GM19035 (cell line): ENCODE measurements around the gene RIC8A.
"Not testable (repeated sequence)": the region's sequence is repeated elsewhere in the genome, so short reads cannot be mapped to it uniquely, and the experiment has no call there.

Experiments
- ATAC-seq: cut with Tn5 transposase; IDR thresholded peaks from one replicate; pipeline ENCODE4 v1.9.1; 2021; ENCODE audit not compliant: unreplicated experiment

RIC8A gene

DNA sequence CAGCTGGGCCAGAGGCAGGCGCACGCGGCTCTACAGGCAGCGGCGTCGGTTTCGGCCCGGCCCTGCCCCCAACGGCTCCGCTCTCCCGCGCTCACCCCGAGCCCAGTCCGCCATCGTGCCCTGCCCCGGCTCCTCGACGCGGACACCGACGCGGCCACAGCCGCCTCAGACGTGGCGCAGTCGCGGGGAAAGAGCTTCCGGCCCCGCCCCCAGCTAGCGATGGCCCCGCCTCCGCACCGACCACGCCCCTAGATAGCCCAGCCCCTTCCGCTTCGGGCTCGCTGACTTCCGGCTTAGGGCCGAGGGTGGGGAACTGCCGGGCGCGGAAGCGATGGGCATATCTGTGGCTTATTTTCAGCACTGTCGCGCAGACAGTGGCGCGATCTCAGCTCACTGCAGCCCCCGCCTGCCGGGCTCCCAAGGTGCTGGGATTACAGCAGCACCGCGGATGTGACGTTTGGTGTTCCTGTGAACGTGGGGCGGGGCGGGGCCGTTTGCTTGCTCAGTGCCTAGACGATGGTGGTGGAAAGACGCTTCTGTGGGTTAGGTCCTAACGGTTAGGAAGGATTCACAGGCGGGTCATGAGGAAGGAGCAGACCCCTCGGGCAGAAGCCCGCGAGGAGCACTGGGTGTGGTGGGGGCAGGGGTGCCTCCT lies at the start of gene RIC8A, which contains the start of gene BET1L:
TSS of gene RIC8A (plus strand) at position 501 of the 655 bp plus-strand sequence. CDS start 1,147 bp downstream, outside the sequence.
TSS of gene BET1L (minus strand) at position 192 of the 655 bp plus-strand sequence. CDS start at position 114, 78 bp downstream.
- peak; percentile 75 for ATAC-seq

DNA sequence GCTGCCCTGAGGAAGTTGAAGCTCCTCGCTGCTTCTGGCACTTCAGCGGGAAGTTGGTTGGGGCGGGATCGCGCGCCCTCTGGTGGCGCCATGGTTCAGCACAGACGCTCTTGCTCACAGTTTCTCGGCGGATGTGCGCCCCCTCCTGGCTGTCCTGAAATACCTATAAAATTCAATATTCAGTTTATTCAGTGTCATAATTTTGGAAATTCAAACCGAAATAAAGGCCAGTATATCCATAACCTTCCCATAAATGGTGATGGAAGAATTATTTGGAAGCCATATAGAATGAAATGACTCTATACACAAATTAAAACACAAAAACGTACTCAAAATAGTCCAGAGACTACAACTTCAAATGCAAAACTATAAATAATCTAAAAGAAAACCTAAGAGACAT lies 27.3 kb upstream of the RIC8A start:
- not testable (repeated sequence) for ATAC-seq

GRCh38 chr11:189200-189783 lies 18.2 kb upstream of the RIC8A start:
- peak; percentile 12 for ATAC-seq

DNA sequence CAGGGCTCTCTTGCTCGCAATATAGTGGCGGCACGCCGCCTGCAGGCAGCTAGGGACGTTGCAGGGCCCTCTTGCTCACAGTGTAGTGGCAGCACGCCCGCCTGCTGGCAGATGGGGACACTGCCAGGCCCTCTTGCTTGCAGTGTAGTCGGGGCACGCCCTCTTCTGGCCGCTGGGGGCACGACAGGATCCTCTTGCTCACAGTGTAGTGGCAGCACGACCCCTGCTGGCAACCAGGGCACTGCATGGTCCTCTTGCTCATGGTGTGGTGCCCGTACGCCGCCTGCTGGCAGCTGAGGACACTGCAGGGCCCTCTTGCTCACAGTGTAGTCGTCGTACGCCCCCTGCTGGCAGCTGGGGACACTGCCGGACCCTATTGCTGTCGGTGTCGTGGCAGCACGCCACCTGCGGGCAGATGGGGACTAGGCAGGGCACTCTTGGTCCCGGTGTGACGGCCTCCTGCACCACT lies 17.6 kb upstream of the RIC8A start:
- ATAC-seq, result peak; percentile 73

DNA sequence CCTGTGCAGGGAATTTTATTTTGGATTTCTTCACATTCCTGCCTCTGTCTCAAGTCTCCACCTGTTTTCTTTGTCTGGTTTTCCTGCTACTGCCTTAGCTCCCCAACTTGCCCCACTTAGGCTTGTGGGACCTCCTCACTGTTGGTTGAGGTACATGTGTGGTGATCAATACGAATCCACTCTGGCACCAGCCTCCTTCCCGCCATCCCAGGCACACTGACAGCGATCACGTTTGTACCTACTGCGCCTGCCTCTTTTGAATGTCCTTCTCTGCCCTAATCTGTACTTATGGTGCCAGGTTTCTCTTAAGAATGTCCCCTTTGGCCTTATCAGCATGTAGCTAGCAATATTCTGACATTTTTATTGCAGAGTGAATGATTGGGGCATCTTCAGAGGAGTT lies 17.0 kb upstream of the RIC8A start:
- not testable (repeated sequence) for ATAC-seq

DNA sequence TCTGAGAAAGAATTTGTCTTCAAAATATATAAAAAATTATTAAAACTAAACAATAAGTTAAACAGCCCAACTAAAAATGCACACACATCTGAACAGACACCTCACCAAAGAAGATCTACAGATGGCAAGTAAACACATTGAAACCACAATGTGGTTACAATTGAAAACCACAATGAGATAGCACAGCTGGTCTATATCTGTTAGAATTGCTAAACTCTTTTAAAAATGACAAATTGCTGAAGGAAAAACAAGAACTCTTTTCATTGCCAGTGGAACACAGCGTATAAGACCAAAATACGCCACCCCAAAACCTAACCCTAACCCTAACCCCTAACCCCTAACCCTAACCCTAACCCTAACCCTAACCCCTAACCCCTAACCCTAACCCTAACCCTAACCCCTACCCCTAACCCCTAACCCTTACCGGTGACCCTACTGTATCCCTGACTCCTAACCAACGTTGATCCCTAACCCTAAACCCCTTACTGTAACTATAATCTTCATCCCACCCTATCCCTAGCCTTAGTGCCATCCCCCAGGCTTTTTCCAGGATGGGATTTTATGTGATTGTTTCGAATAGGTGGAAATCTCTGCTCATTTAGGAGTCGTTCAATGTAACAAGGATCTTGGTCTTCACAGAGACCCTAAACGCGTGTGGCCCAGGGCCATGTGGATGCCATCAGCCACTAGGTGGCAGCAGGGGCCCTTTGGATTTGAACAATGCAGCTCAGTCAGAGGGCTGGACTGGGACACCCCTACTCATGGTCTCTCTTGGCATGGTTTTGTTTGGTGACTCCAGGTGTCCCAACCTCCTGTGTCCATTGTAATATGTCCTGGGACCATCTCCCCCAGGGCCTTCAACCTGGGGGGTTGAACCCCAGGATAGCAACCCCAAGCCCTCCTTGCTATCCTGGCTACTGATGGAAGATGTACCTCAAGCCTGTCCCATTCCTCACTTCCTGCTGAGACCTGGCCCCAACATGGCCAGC lies 15.7 kb upstream of the RIC8A start:
- ATAC-seq, result not testable (repeated sequence)

DNA sequence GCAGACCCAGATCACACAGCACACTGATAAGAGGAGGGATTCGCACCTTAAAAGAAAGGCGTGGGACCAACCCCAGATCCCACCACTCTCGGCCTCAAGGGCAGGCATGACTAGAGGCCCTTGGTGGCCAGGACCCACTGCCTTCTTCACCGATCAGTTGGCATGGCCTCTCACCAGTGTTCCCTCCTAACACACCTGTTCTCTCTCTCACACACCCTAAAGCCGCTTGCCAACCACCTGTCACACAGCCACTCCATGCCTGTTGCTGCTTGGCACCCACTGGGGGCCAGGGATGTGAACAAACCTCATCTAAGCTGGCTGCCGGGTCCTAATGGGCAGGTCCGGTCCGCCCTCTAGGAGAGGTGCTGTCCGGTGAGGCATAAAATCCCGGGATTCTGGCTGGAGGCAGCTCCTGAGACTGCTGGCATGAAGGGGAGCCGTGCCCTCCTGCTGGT lies 14.8 kb upstream of the RIC8A start, which contains the start of gene SCGB1C1:
TSS of gene SCGB1C1 (plus strand) at position 405 of the 455 bp plus-strand sequence. CDS start at position 427, 22 bp downstream.
- ATAC-seq, result not testable (repeated sequence)

DNA sequence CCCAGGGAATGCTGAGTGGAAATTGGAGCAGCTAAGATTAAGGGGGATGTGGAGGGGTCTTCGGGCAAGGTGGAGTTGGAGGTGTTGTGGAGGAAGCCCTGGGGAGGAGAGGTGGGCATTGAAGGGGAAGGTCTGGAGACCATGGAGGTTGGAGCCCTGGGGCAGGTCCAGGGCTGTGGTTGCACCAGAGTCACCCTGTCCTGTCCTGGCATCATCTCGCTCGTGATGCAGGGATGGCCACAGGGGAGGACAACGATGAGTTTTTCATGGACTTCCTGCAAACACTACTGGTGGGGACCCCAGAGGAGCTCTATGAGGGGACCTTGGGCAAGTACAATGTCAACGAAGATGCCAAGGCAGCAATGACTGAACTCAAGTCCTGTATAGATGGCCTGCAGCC lies 14.0 kb upstream of the RIC8A start:
- not testable (repeated sequence) for ATAC-seq

- no peak for ATAC-seq
Measured at GRCh38 chr11:196786-197731, 10.4 kb upstream of the RIC8A start.

GRCh38 chr11:197741-198235 lies 9.7 kb upstream of the RIC8A start:
- no peak for ATAC-seq

- no peak for ATAC-seq
Measured at GRCh38 chr11:198236-198806, 9.2 kb upstream of the RIC8A start.

- no peak for ATAC-seq
Measured at GRCh38 chr11:199004-199581, 8.4 kb upstream of the RIC8A start.

DNA sequence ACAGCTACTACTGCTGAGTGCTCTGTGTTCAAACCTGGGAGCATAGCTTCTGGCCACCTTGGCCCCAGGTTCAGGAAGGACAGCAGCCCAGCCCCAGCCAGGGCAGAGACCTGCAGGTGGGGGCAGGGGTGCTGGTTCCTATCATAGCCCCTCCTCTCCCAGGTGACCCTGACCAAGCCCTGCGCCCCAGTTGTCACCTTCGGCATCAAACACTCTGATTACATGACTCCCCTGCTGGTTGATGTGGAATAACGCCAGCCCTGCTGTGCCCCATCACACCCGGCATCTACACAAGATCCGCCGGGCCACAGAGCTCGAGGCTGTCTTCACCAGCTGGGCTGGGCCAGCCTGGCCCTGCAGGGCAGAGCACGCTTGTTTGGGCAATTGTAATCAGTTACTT lies 7.7 kb upstream of the RIC8A start:
- no peak for ATAC-seq

- ATAC-seq, result no peak
Measured at GRCh38 chr11:200224-201003, 7.1 kb upstream of the RIC8A start.

DNA sequence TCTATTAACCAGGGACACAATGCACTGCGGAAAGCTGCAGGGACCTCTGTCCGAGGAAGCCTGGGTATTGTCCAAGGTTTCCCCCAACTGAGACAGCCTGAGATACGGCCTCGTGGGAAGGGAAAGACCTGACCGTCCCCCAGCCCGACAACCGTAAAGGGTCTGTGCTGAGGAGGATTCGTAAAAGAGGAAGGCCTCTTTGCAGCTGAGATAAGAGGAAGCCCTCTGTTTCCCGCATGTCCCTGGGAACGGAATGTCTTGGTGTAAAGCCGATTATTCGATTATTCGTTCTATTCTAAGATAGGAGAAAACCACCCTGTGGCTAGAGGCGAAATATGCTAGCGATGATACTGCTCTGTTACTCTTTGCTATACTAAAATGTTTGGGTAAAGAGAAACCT lies 5.5 kb upstream of the RIC8A start:
- no peak for ATAC-seq

DNA sequence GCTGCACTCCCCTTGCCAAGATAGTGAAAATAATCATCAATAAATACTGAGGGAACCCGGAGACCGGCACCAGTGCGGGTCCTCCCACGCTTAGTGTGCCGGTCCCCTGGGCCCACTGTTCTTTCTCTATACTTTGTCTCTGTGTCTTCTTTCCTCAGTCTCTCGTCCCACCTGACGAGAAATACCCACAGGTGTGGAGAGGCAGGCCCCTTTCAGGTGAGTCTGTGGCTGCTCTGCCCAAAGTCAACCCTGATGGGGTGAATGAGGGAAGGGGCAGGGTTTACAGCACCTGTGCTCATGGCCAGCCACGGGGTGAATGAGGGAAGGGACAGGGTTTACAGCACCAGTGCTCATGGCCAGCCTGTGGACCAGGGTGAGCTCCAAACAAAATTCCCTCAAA lies 5.0 kb upstream of the RIC8A start:
- no peak for ATAC-seq

DNA sequence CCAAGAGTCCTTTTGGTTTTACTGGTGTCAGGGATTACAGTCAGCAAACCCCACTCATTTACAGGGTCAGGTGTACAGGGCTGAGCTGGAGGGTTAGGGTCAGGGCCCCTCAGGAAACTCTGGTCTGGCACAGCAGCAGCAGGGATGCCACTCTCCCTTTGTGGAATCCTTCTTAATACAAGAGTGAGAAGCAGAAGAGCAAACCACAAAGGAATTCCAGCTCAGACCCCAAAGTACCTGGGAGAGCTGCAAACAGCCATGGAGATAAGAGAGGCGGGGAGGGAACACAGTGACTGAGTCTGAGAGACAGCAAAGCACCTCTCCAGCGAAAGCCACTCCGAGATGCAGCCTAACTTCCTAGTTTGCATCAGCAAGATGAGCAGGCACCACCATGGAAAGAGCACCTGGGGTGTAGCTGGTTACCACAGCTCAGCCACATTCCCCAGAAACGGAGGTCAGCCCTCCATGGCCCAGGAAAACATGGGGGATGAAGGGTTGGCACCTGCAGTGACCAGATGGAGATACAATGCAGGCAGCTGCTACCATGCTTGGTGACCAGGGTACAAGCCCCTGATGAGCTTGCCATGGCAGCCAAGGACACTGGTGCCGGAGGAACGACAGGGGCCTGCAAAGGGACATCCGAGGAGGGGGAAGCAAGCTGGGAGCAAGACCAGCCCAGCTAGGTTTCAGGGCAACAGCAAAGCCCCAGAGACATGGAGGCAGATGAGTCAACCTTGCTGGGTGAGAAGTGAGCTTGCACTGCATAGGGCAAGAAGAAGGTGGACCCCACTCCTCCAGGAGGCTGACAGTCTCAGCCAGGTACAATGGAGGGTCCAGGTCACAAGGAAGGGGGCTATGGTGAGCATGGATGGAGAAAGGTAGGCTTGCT lies 4.2 kb upstream of the RIC8A start:
- ATAC-seq, result no peak
